22Rv1 (cell line): ENCODE data around the gene PF4V1.

Source experiments
- ZFX ChIP-seq: fragments of 450-650 bp; IDR thresholded peaks from 2 replicates; pipeline ENCODE4 v1.6.1; 2017; ENCODE audit warnings: antibody characterized with exemption, borderline replicate concordance
- TF ChIP-seq, protein P1 (sequence below): fragments of 450-650 bp; IDR thresholded peaks from 2 replicates; pipeline ENCODE4 v1.5.1; 2017; ENCODE audit warnings: mild to moderate bottlenecking

- TF ChIP-seq, protein P1, sequence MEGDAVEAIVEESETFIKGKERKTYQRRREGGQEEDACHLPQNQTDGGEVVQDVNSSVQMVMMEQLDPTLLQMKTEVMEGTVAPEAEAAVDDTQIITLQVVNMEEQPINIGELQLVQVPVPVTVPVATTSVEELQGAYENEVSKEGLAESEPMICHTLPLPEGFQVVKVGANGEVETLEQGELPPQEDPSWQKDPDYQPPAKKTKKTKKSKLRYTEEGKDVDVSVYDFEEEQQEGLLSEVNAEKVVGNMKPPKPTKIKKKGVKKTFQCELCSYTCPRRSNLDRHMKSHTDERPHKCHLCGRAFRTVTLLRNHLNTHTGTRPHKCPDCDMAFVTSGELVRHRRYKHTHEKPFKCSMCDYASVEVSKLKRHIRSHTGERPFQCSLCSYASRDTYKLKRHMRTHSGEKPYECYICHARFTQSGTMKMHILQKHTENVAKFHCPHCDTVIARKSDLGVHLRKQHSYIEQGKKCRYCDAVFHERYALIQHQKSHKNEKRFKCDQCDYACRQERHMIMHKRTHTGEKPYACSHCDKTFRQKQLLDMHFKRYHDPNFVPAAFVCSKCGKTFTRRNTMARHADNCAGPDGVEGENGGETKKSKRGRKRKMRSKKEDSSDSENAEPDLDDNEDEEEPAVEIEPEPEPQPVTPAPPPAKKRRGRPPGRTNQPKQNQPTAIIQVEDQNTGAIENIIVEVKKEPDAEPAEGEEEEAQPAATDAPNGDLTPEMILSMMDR: no peak
- no peak for TF ChIP-seq ZFX
These were observed 35.8 kb upstream of the PF4V1 start for GRCh38 chr4:73817341-73817740.
